Right lobe of liver (tissue), 6 donors: ENCODE results near the gene CDK11A. TPM values are rescaled to one million over a fixed set of nuclear protein-coding genes. Genes with fewer than 3 reads are reported as not detected.
A peak's percentile ranks its signal among the peaks of the same experiment; 100 is the strongest.

Experiments
- ATAC-seq, 4 donors: fragments of 200-7000 bp; cut with Tn5 transposase; one replicate each; pipeline ENCODE4 v1.9.1; 2020; ENCODE audit warnings: mild to moderate bottlenecking in 4 of 4, moderate library complexity in 4 of 4
- DNase-seq, 3 donors: peaks; one replicate each; pipeline ENCODE4 v3.0.0-alpha.2; 2020
- H3K27ac ChIP-seq, 3 donors: fragments of 200-600 bp; one replicate each; pipeline ENCODE4 v1.8.0; 2022
- H3K27me3 ChIP-seq, 2 donors: fragments of 200-600 bp; one replicate each; pipeline ENCODE4 v1.8.0; 2022
- H3K36me3 ChIP-seq, 4 donors: fragments of 200-600 bp; sonication (generic) in 1 of 4; one replicate each; pipeline versions ENCODE4 v1.5.1 to v1.8.0; 2017 to 2022; ENCODE audit warnings: control low read depth in 1 of 4
- H3K4me1 ChIP-seq, 4 donors: fragments of 200-600 bp; sonication (generic) in 1 of 4; one replicate each; pipeline versions ENCODE4 v1.5.1 to v1.8.0; 2017 to 2022; ENCODE audit warnings: control low read depth in 1 of 4
- H3K4me3 ChIP-seq, 3 donors: fragments of 200-600 bp; one replicate each; pipeline ENCODE4 v1.8.0; 2022
- H3K9me3 ChIP-seq, 4 donors: fragments of 200-600 bp; sonication (generic) in 1 of 4; one replicate each; pipeline versions ENCODE4 v1.5.1 to v1.8.0; 2017 to 2022; ENCODE audit warnings: control low read depth in 1 of 4
- POLR2A ChIP-seq: fragments of 450-650 bp; IDR thresholded peaks from one replicate; pipeline ENCODE4 v1.6.1; 2017; ENCODE audit warnings: antibody characterized with exemption, mild to moderate bottlenecking
- WGBS: methylation state at CpG from one replicate; pipeline ENCODE4 v1.1.6; 2018; ENCODE audit warnings: low coverage, low lambda C conversion rate; ENCODE audit not compliant: insufficient coverage; ENCODE audit errors: missing lambda C conversion rate; 5-methylcytosine and 5-hydroxymethylcytosine counted together
- intact Hi-C, 2 donors: fragments of 100-400 bp; cut with DNase I; formaldehyde crosslinking; loops; one replicate each; pipeline versions ENCODE4 v1.11.2 to v1.14.1; 2022
- total RNA-seq, 6 experiments: library from RNA; depleted of rRNA in 2 of 6; stranded (reverse); fragments of >200 nt in 2 of 6; fragmentation: NEBNext Ultra II Directional in 3 of 6; extraction: Animal tissue kit (Norgen Biotek cat#: 25700) in 3 of 6; gene quantifications; one replicate each; pipeline versions ENCODE4 v1.1.0 to v1.2.4, GENCODE V29; 2016 to 2023
- TF ChIP-seq, protein P1 (sequence below), 4 donors: fragments of 200-600 bp in 3 of 4; fragments of 450-650 bp in 1 of 4; IDR thresholded peaks; one replicate each; pipeline versions ENCODE4 v1.5.1 to v1.8.0; 2016 to 2022; ENCODE audit warnings: antibody characterized with exemption in 4 of 4, mild to moderate bottlenecking in 2 of 4
- donor health status: DM: no; HTN: yes; CAD: no.
- donor health status: DM: no; HTN: no; CAD: no.
- donor health status: DM: no; HTN: no; CAD: no.
- donor health status: DM: no; HTN: yes; CAD: no.
- donor health status: DM: no; HTN: yes; CAD: no.

The CDK11A gene
- total RNA-seq, 6 experiments from 2014 or later: 8.4 to 25.2 (median 11.0) TPM

DNA sequence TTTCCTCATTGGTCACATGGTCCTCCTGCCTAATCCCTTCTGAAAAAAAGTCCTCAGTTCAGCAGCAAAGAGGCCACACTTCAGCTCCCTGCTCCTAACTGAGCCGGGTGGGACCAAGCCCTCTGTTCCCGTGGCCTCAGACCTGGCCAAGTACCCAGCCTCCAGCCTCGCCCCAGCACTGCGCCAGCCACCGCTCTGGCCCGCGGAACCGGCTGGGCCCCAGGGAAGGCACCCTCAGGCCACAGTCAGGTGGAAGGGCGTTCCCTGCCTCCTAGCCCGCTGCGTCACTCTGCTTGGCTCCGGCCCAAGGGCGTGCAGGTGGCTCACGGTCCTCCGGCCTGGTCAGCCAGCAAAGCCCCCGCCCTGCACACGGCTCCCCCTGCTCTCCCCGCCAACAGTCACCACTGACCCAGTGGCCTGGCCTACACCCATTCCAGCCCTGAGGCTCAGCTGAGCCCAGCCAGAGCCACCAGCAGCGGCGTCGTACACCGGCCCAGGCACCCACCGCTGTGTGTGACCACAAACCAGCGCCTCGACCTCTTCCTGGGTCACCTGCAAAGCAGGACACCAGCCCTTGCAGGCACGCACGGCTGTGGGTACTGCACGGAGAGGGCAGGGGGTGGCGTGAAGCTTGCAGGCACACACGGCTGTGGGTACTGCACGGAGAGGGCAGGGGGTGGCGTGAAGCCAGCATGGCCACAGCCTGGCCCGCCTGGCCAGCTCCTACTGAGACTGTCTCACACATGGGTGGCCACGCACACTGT, 34.7 kb upstream of the CDK11A start:
- no peaks in the 10 kb centered on the region for H3K27me3 ChIP-seq
- H3K36me3 ChIP-seq: peaks cover 0 to 59% (median 17%) of the 10 kb centered on the region in 4 donors
- no peaks in the 10 kb centered on the region for H3K9me3 ChIP-seq
- intact Hi-C loops: loop anchor here (5.0 to 10.0 kb wide), 2 partner anchors 146 to 148 kb away; no protein-coding TSS in a partner anchor
- H3K27ac ChIP-seq: peak overlapping the region; percentile 71 to 95 (median 92)
- H3K4me1 ChIP-seq: peaks cover 0 to 54% (median 19%) of the 10 kb centered on the region in 4 donors
- peak; percentile 95 to 99 (median 98) for DNase-seq
- peak; percentile 75 to 85 (median 78) for ATAC-seq
- 20% methylated on average over 2 of the region's 34 CpGs for WGBS
- peak overlapping the region in 2 of 3 donors; percentile 47 to 56 for H3K4me3 ChIP-seq
- TF ChIP-seq, protein P1, sequence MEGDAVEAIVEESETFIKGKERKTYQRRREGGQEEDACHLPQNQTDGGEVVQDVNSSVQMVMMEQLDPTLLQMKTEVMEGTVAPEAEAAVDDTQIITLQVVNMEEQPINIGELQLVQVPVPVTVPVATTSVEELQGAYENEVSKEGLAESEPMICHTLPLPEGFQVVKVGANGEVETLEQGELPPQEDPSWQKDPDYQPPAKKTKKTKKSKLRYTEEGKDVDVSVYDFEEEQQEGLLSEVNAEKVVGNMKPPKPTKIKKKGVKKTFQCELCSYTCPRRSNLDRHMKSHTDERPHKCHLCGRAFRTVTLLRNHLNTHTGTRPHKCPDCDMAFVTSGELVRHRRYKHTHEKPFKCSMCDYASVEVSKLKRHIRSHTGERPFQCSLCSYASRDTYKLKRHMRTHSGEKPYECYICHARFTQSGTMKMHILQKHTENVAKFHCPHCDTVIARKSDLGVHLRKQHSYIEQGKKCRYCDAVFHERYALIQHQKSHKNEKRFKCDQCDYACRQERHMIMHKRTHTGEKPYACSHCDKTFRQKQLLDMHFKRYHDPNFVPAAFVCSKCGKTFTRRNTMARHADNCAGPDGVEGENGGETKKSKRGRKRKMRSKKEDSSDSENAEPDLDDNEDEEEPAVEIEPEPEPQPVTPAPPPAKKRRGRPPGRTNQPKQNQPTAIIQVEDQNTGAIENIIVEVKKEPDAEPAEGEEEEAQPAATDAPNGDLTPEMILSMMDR (IDR thresholded peaks at IDR 0.05): no peak
- peak; percentile 66 for TF ChIP-seq POLR2A

DNA sequence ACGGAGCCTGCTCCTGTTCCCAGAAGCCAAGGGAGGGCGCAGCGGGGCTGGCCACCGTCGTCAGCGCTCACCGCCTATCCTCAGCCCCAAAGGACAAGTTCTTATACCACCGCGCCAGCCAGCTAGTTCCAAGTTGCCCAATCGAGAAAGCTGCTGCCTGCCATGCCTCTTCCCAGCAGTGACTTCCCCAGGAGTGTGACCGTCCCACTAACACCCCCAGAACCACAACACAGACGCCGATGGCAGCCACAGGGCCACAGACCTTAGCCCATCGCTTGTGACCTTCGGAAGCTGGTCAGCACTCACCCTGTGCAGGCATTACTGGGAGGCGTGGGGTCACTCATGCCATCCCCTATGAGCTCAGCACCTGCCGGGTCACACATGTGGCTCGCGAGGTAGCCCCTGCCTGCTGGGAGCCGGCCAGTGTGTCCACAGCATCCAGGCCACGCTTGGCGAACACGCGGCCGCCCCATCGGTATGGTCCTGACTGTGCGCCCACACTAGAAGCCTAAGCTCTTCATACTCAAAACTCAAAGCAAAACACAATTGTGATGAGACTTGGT, 34.0 kb upstream of the CDK11A start:
- Histone ChIP-seq H3K4me1 (peaks cover 0 to 52% (median 15%) of the 10 kb centered on the region in 4 donors), H3K27ac (peak overlapping the region; percentile 71 to 95 (median 92)), H3K36me3 (peaks cover 0 to 66% (median 17%) of the 10 kb centered on the region in 4 donors), H3K4me3 (peak overlapping the region; percentile 25 to 56 (median 47)), H3K27me3 (no peaks in the 10 kb centered on the region), H3K9me3 (no peaks in the 10 kb centered on the region)
- WGBS: 19% methylated on average over 11 of the region's 27 CpGs
- DNase-seq: peak; percentile 82 to 90 (median 90)
- ATAC-seq: peak; percentile 61 to 68 (median 64)
- peak; percentile 70 for TF ChIP-seq POLR2A
- TF ChIP-seq, protein P1 (IDR thresholded peaks at IDR 0.05): peak in 3 of 4 donors; percentile 7 to 38 (median 36)
- intact Hi-C loops: loop anchor here (5.0 to 10.0 kb wide), 2 partner anchors 147 to 149 kb away; no protein-coding TSS in a partner anchor

DNA sequence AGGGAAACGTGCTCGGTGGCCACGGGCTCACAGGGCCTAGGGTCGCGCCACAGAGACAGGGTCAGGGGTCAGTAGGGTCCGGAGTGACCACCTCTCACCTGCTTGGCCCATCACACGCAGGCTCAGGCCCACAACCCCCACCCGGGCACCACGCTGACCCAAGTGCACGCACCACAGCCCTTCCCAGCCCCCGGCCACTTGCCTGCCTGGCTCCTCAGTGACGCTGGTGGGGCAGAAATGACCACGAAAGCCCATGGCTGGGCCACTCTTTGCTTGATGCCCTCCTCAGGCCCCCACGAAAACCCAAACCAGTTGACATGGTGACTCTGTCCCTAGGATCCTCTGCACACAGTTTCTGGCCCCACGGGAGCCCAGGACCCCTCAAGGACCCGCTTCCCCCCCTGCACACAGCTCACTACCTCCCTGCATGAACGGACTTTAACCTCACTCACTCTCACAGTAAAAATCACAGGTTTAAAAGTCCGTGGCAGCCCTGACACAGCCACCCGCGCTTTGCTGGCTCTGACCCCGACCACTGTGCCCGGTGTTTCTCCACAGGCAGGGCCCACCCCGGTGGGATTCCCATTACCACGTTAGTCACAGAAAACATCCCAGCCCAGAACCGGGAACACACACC, 33.4 kb upstream of the CDK11A start:
- DNase-seq: peak; percentile 36 to 66 (median 64)
- H3K4me3 ChIP-seq: peak overlapping the region; percentile 25 to 56 (median 47)
- intact Hi-C loops: loop anchor here (5.0 to 10.0 kb wide), 2 partner anchors 147 to 150 kb away; no protein-coding TSS in a partner anchor
- peak overlapping the region; percentile 71 to 95 (median 92) for H3K27ac ChIP-seq
- ATAC-seq: peak in 2 of 4 donors; percentile 5 to 23
- peaks cover 0 to 46% (median 12%) of the 10 kb centered on the region in 4 donors for H3K4me1 ChIP-seq
- no peaks in the 10 kb centered on the region for H3K27me3 ChIP-seq
- H3K9me3 ChIP-seq: no peaks in the 10 kb centered on the region
- TF ChIP-seq, protein P1 (IDR thresholded peaks at IDR 0.05): no peak
- no peak for TF ChIP-seq POLR2A
- peaks cover 0 to 69% (median 18%) of the 10 kb centered on the region in 4 donors for H3K36me3 ChIP-seq
- 42% methylated on average over 9 of the region's 25 CpGs for WGBS

DNA sequence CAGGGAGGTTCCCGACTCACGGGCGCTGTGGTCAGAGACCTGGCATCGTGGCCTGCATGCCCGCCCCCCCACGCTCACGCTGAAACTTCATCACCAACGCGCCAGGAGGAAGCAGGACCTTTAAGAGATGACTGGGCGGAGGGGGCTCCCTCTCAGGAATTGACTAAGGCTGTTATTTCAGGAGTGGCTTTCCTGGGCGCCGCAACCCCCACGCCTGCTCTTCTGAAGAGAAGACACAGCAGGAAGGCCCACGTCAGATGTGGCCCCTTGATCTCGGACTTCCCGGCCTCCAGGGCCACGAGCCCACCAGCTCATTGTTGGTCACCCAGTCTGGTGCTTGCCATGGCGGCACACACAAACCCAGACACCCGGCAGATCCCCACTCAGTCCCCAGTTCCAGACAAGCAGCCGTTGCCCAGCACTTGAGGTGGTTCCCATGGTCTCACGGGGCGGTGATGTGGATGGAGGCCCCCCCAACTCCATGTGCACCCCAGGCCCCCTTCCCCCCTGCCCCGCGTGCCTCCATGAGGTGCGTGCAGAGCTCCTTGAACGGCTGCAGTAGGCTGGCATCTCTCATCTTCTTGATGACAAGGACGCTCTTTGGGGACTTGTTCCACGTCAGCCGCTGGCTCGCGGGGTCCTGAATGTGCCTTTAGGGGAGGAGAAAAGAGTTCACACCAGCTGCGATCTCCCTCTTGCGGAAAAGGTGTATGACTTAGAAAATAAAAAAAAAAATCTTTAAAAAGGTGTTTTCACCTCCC, 32.7 kb upstream of the CDK11A start:
- ATAC-seq (no peak), DNase-seq (peak in 2 of 3 donors; percentile 15 to 49)
- Histone ChIP-seq H3K27me3 (no peaks in the 10 kb centered on the region), H3K27ac (peak overlapping the region in 2 of 3 donors; percentile 92 to 95), H3K9me3 (no peaks in the 10 kb centered on the region), H3K36me3 (peaks cover 0 to 67% (median 16%) of the 10 kb centered on the region in 4 donors), H3K4me3 (peak overlapping the region in 2 of 3 donors; percentile 47 to 56), H3K4me1 (peaks cover 0 to 42% (median 11%) of the 10 kb centered on the region in 4 donors)
- intact Hi-C loops: loop anchor here (5.0 to 10.0 kb wide), 2 partner anchors 148 to 150 kb away; no protein-coding TSS in a partner anchor
- TF ChIP-seq, protein P1 (IDR thresholded peaks at IDR 0.05): no peak
- WGBS: 85% methylated on average over 11 of the region's 33 CpGs
